ENCODE results near the gene CD79A.

DNA sequence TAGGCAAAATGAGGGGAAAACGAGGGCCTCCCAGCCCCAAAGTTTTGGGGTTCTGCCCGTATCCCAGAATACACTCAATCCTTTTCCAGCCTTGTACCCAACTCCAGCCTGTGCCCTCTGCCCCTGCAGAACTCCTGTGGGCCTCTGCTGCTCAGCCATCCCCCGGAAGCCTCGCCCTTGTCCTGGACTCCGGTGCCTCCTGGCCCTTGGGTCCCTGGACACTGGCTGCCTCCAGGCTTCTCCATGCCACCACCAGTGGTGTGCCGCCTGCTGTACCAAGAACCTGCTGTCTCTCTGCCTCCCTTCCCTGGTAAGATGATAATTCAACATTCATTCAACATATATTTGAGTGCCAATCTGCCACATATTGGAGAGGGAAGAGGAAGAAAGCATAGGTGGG is 28.4 kb upstream of the CD79A start:
- no peak for TF ChIP-seq POLR2AphosphoS5 (IDR thresholded peaks at IDR 0.05; ENCODE audit: borderline replicate concordance, low read depth, low read length)
- TF ChIP-seq EZH2 (IDR thresholded peaks at IDR 0.05) = no peak
